GM19397 (cell line): ENCODE measurements around the gene EI24.
"Not testable (repeated sequence)": the region's sequence is repeated elsewhere in the genome, so short reads cannot be mapped to it uniquely, and the experiment has no call there.

ENCODE experiments used
- ATAC-seq: cut with Tn5 transposase; IDR thresholded peaks from one replicate; pipeline ENCODE4 v1.9.1; 2021; ENCODE audit warnings: mild to moderate bottlenecking, moderate library complexity; ENCODE audit not compliant: unreplicated experiment

The EI24 gene

DNA sequence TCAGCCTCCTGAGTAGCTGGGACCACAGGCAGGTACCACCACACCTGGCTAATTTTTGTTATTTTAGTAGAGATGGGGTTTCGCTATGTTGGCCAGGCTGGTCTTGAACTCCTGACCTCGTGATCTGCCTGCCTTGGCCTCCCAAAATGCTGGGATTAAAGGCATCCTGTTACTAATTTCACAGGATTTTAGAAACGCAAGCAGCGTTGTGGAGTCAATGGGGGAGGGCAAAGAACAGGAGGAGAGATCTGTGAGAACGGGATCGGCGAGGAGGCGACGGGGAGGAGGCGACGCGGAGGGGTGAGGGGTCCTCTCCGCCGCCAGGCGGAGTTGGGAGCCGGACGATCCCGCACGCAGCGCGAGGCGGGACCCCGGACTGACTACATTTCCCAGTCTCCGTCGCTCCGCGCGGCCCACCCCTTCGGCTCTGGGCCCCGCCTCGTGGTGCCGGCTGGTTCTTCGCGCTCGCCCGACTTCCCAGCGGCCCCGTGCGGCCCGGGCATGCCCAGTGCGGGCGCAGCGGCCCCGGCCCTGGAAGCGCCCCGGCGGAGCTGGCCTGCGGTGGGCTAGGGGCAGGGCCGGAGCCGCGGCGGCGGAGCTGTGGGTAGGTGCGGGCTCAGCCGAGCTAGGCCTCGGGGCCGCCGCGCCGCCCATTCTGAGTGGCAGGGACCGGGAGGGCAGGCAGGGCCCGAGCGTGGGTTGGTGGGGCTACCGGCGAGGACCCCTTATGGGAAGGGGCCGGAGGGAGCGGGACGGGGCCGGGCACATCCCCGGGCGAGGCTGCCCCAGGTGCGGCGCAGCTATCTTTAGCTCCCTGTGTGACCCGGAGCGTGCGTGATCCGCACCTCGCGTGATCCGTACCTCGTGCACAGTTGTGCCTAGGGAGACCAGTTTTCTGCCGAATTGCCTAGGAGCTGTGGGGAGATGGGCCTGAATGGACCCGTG, at the start of gene EI24:
Gene EI24, plus strand, starts transcription at position 508 of the 945 bp plus-strand sequence. CDS start 3,051 bp downstream, outside the sequence.
- ATAC-seq, result peak; percentile 98

GRCh38 chr11:125519860-125520834, 49.1 kb upstream of the EI24 start:
- ATAC-seq, result no peak

GRCh38 chr11:125525303-125525702, 44.0 kb upstream of the EI24 start:
- no peak for ATAC-seq

GRCh38 chr11:125532668-125533067, 36.6 kb upstream of the EI24 start:
- no peak for ATAC-seq

DNA sequence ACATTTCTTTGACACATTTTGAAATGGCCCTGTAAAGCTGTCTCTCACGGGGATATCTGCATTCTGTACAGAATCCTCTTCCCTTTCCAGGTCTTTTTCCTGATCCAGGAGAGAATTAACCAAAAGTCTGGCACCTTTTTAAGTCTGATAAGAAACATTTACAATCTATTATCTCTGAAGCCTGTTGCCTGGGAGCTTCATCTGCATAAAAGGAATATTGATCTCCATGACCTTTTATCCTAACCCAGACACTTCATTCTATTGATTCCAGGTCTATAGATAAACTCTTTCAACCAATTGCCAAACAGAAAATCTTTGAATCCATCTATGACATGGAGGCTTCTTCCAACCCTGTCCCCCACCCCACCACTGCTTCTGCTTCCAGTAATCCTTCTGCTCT, 33.7 kb upstream of the EI24 start:
- no peak for ATAC-seq

DNA sequence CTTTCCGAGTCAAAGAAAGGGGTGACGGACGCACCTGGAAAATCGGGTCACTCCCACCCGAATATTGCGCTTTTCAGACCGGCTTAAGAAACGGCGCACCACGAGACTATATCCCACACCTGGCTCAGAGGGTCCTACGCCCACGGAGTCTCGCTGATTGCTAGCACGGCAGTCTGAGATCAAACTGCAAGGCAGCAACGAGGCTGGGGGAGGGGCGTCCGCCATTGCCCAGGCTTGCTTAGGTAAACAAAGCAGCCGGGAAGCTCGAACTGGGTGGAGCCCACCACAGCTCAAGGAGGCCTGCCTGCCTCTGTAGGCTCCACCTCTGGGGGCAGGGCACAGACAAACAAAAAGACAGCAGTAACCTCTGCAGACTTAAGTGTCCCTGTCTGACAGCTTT, 32.4 kb upstream of the EI24 start:
- not testable (repeated sequence) for ATAC-seq

- no peak for ATAC-seq
These were observed 26.6 kb upstream of the EI24 start for GRCh38 chr11:125542709-125543108.

- ATAC-seq, result no peak
These were observed 18.5 kb upstream of the EI24 start for GRCh38 chr11:125550780-125551179.

DNA sequence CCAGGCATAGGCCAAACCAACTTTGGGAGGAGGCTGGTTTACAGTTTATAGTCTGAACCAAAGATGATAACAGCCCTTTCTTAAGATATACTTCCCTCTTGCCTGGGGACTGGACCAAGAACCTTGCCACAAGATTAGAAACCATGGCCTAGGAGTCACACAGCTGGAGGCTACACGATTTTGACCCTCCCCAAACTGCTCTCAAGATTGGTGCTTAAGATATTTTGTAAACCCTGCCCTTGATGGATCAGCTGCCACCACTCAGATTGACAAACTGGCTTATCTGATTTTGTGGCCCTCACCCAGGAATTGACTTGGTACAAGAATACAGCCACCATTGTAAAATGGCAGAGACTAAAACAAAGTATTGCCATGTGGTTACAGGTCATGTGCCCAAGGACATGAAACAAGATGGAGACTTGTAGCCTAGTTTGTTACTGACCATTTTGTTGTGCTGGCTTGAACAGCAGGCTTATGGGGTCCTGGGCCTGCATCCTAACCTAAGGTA, 17.4 kb upstream of the EI24 start:
- ATAC-seq, result no peak

GRCh38 chr11:125552927-125553326, 16.4 kb upstream of the EI24 start:
- ATAC-seq, result no peak

- no peak for ATAC-seq
These were observed 15.9 kb upstream of the EI24 start for GRCh38 chr11:125553357-125553756.

DNA sequence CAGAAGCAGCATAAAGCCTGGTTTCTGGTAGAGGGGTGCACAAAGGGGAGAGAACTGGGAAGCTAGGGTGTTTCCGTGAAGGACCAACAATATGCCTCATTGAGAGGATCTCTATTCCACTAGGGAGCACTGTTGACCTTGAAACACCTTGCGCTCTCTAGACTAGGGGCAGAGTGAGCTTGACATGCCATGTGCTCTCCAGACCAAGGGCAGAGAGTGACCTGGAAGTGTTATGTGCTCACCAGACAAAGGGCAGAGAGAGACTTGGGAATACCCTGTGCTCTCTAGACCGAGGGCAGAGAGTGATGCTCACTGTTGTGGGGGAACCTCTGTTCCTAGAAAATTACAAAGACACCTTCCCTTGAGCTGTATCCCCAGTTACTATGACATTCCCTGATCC, 15.2 kb upstream of the EI24 start:
- ATAC-seq, result no peak

DNA sequence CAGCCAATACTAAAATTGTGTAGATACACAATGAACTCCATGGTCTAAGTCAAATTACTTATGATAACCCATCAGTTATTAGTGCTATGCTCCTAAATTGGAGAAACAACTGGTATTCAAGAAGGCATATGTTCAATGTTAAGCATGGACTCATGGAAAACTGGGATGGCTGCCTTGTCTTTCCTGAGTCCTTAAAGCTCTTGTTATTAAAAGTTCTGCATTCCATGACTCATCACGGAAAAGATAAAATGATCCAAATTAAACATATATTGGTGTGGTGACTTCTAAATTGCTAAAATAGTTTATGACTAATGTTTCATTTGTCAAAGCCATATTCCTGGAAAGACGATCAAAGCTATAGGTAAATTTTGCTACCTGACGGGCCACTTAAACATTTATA, 9.4 kb upstream of the EI24 start:
- ATAC-seq, result no peak

- no peak for ATAC-seq
These were observed 7.4 kb upstream of the EI24 start for GRCh38 chr11:125561924-125562323.

DNA sequence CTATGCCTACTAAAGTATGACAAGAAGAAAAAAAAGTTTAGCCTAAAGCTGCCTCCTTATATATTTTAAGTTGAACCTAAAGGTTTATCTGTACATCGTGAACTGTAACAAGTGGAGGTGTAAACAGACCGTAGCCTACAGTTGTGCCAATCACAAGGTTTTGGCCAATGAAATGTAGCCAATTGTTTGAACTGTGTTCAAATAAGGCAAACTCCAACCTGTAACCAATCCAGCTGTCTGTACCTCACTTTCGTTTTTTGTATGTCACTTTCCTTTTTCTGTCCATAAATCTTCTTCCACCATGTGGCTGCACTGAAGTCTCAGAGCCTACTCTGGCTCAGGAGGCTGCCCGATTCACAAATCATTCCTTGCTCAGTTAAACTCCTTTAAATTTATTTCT, 6.8 kb upstream of the EI24 start:
- no peak for ATAC-seq

DNA sequence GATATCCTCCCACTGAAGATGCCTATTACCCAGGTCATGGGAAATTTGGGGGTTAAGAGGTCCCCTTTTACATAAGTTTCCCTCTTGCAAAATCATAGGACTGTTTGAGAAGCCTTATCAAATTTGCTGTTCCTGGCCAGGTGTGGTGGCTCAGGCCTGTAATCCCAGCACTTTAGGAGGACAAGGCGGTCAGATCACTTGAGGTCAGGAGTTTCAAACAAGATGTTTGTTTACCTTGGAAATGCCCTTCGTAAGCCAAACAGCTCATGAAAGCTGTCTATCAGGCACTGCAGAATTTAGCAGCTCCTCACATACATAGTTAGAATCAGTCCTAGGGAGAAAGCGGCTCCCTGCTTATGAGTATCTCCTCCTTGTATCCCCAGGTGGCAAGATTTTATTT, 4.9 kb upstream of the EI24 start:
- no peak for ATAC-seq

GRCh38 chr11:125566235-125566634, 3.0 kb upstream of the EI24 start:
- ATAC-seq, result no peak

DNA sequence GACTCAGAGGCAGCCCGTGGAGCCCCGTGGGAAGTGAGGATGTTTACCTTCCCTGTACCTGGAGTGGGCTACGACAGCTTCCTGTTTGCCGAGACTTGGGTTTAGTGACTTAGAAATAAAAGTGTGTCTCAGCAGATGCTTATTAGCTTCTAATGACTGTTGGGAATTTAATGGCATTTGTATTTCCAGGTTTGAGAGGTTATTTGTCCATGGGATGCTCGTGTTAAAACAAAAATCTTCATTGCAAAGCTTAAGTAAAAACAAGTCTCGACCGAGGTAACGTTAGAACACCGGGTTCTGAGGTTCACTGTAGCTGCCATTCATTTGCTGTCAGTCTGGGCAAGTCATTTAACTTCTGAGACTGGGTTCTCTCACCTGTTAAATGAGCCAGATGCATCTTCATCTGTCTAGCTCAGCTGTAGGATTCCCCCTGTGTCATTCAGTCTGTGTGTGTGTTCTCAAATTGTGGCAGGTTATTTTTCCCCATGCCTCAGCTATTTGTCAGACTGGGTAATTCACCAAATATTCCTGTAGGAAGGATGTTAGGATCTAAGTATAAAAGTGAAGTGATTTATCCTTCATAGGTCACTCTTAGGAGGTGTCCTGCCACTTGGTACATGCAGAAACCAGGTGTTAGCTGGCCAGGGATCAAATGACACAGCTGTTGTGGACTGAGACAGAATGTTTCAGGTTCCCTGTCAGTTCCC, 791 bp downstream of the EI24 start:
- ATAC-seq, result no peak

DNA sequence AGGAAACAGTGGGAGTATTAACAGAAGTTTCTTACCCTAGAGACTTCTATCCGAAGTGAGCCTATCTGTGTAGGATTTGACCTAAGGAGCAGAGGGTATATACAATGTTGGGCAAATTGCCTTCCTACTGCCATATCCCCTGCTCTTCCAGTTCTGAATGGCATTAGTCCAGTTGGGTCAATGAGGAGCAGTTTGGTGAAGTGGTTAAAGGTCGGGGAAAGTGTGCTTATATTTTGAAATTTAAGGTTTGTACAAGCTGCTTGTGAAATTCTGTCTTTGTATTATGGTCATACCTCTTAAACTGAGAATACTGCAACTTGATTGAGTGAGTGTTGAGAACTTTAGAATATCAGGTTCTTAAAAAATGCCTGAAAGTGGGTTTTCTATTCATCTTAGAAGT, 1.7 kb downstream of the EI24 start:
- no peak for ATAC-seq

- ATAC-seq, result no peak
These were observed 3.6 kb downstream of the EI24 start for GRCh38 chr11:125572916-125573315.

- not testable (repeated sequence) for ATAC-seq
These were observed 7.9 kb downstream of the EI24 start for GRCh38 chr11:125577181-125577580.
